ENCODE data around the gene FBXO10. TPM values are rescaled to one million over a fixed set of nuclear protein-coding genes. Genes with fewer than 3 reads are reported as not detected.

Gene FBXO10
- total and polyA plus RNA-seq, 10 of the 15 experiments (the other 5 are each of a cell fraction or from before 2014, with no cell fraction given) = 1.6 to 17.2 (median 9.6) TPM

DNA sequence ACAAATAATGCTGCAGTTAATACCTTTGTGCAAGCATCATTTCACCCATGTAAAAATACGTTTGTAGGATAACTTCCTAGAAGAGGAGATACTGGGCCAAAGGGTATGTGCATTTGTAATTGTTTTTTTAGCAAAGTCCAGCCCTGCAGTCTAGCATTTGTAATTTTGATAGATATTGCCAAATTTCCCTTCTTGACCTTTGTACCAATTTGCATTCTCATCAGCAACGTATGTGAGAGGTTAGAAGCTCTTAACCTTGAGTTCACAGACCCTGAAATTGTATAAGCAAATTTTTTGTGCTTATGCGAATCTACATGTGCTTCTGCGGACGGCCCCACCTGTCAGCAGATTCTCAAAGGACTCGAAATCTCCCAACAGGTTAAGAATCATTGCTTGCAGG, 34.8 kb upstream of the FBXO10 start:
- in situ Hi-C loops (cut with MboI) (no loop called here), intact Hi-C loops (cut with micrococcal nuclease; ENCODE audit: unreplicated experiment) (loop anchor here (10.0 kb wide), 1 partner anchor 56 kb away; no protein-coding TSS in a partner anchor)
- no peaks in the 10 kb centered on the region for H3K79me2 ChIP-seq (ENCODE audit: control insufficient read depth, insufficient read depth, low read length)
- ChIA-PET CTCF (no interaction called here), SMC1A (ENCODE audit: uncharacterized antibody, unreplicated experiment) (no interaction called here), POLR2A (no interaction called here), RAD21 (ENCODE audit: unreplicated experiment) (no interaction called here)
- H3K27me3 ChIP-seq (replicated peaks in 1 of 2; ENCODE audit: control insufficient read depth in 2 of 2, insufficient read depth in 2 of 2, low read length in 1 of 2) = peaks cover 2 to 4% of the 10 kb centered on the region in 2 experiments; a peak in 3 of 4 replicates
- no peak overlapping the region for H3K4me3 ChIP-seq
- H3K4me2 ChIP-seq (ENCODE audit: control insufficient read depth, insufficient read depth) = no peak overlapping the region
- no peaks in the 10 kb centered on the region for H4K20me1 ChIP-seq (ENCODE audit: control insufficient read depth, insufficient read depth)
- TF ChIP-seq, protein P1, sequence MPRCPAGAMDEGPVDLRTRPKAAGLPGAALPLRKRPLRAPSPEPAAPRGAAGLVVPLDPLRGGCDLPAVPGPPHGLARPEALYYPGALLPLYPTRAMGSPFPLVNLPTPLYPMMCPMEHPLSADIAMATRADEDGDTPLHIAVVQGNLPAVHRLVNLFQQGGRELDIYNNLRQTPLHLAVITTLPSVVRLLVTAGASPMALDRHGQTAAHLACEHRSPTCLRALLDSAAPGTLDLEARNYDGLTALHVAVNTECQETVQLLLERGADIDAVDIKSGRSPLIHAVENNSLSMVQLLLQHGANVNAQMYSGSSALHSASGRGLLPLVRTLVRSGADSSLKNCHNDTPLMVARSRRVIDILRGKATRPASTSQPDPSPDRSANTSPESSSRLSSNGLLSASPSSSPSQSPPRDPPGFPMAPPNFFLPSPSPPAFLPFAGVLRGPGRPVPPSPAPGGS (IDR thresholded peaks at IDR 0.05; ENCODE audit: borderline replicate concordance, insufficient read depth, low read depth, low read length, poor library complexity, severe bottlenecking) = no peak
- TF ChIP-seq IKZF1 (conservative IDR thresholded peaks at IDR 0.05) (no peak), NFYB (IDR thresholded peaks at IDR 0.05; ENCODE audit: insufficient read depth, low read depth, low read length) (no peak)
- no peak overlapping the region for H2AFZ ChIP-seq (ENCODE audit: control insufficient read depth, low read depth, low read length)
- H3K27ac ChIP-seq (ENCODE audit: control insufficient read depth, insufficient read depth) = no peak overlapping the region
- ATAC-seq (no peak), FAIRE-seq (no peak), DNase-seq (ENCODE audit: low read depth, low spot score) (no peak)
- H3K9me3 ChIP-seq (replicated peaks; ENCODE audit: control insufficient read depth, insufficient read depth, low read length) = no peaks in the 10 kb centered on the region
- no peaks in the 10 kb centered on the region for H3K4me1 ChIP-seq (ENCODE audit: control insufficient read depth, insufficient read depth, low read length)
- no peaks in the 10 kb centered on the region for H3K36me3 ChIP-seq (ENCODE audit: control insufficient read depth in 2 of 2, insufficient read depth in 2 of 2, low read length in 1 of 2)
- no TSS peak for BruUV-seq (replicated peaks)
- no peak overlapping the region for H3K9ac ChIP-seq (ENCODE audit: control insufficient read depth, insufficient read depth, low read length)
- WGBS (ENCODE audit: insufficient coverage, insufficient replicate concordance, low lambda C conversion rate, missing lambda C conversion rate) = 24% methylated on average over 6 of the region's 6 CpGs

DNA sequence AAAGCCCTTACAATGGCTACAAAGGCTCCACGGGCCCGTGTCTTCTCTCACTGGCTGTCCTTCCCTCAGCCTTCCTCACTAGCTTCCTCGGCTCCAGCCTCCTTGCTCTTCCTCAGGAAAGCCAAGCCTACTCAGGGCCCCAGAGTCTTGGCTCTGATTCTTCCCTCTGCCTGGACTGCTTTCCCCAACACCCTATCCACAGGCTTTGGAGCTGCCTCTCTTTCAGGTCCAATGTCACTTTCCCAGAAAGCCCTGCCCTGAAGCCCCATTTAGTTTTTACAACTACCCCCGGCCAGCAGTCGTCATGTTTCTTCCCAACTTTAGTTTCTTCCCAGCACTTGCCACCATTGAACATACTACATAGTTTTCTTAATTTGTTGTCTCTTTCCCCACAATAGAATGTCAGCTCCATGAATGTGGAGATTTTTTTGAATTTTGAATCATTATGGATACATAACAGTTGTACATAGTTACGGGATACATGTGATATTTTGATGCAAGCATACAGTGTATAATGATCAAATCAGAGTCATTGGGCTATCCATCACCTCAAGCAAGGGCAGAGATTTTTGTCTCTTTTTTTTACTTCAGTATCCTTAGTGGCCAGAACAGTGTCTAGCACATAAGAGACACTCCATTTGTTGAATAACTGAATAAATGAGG, 33.7 kb upstream of the FBXO10 start:
- Histone ChIP-seq H2AFZ (ENCODE audit: control insufficient read depth, low read depth, low read length) (no peak overlapping the region), H3K36me3 (ENCODE audit: control insufficient read depth in 2 of 2, insufficient read depth in 2 of 2, low read length in 1 of 2) (no peaks in the 10 kb centered on the region), H3K9me3 (replicated peaks; ENCODE audit: control insufficient read depth, insufficient read depth, low read length) (no peaks in the 10 kb centered on the region), H3K4me3 (no peak overlapping the region), H3K27me3 (replicated peaks in 1 of 2; ENCODE audit: control insufficient read depth in 2 of 2, insufficient read depth in 2 of 2, low read length in 1 of 2) (peaks cover 2 to 4% of the 10 kb centered on the region in 2 experiments; a peak in 3 of 4 replicates), H3K4me2 (ENCODE audit: control insufficient read depth, insufficient read depth) (no peak overlapping the region), H3K27ac (ENCODE audit: control insufficient read depth, insufficient read depth) (no peak overlapping the region), H3K4me1 (ENCODE audit: control insufficient read depth, insufficient read depth, low read length) (no peaks in the 10 kb centered on the region), H3K9ac (ENCODE audit: control insufficient read depth, insufficient read depth, low read length) (no peak overlapping the region), H3K79me2 (ENCODE audit: control insufficient read depth, insufficient read depth, low read length) (no peaks in the 10 kb centered on the region), H4K20me1 (ENCODE audit: control insufficient read depth, insufficient read depth) (no peaks in the 10 kb centered on the region)
- in situ Hi-C loops (cut with MboI) (no loop called here), intact Hi-C loops (cut with micrococcal nuclease; ENCODE audit: unreplicated experiment) (loop anchor here (10.0 kb wide), 1 partner anchor 55 kb away; no protein-coding TSS in a partner anchor)
- ChIA-PET RAD21 (ENCODE audit: unreplicated experiment) (no interaction called here), CTCF (no interaction called here), SMC1A (ENCODE audit: uncharacterized antibody, unreplicated experiment) (no interaction called here), POLR2A (no interaction called here)
- no TSS peak for BruUV-seq (replicated peaks)
- ATAC-seq (no peak), FAIRE-seq (no peak), DNase-seq (ENCODE audit: low read depth, low spot score) (no peak)
- no peak for TF ChIP-seq JUNB (IDR thresholded peaks at IDR 0.05)
- WGBS (ENCODE audit: insufficient coverage, insufficient replicate concordance, low lambda C conversion rate, missing lambda C conversion rate) = 33% methylated on average over 6 of the region's 6 CpGs
